Measurements from ENCODE around the gene ZNF253.

Gene ZNF253

GRCh38 chr19:19835560-19836038, 30.1 kb upstream of the ZNF253 start:
- TF ChIP-seq OSR1 (CRISPR knock-in tag; IDR thresholded peaks at IDR 0.05) (no peak), ZNF70 (CRISPR knock-in tag; IDR thresholded peaks at IDR 0.05) (no peak), ZNF565 (CRISPR knock-in tag; conservative IDR thresholded peaks at IDR 0.05; ENCODE audit: low read depth) (no peak), RARB (CRISPR knock-in tag; IDR thresholded peaks at IDR 0.05) (no peak), ZC3H10 (CRISPR knock-in tag; IDR thresholded peaks at IDR 0.05) (no peak), CSDC2 (CRISPR knock-in tag; IDR thresholded peaks at IDR 0.05) (no peak), CSRNP3 (CRISPR knock-in tag; IDR thresholded peaks at IDR 0.05) (no peak)
- no peak for ATAC-seq

GRCh38 chr19:19847781-19848180, 17.9 kb upstream of the ZNF253 start:
- no peak for ATAC-seq

More at GRCh38 chr19:19847781-19848180, 17.9 kb upstream of the ZNF253 start:
- TF ChIP-seq CSDC2 (CRISPR knock-in tag; IDR thresholded peaks at IDR 0.05) (no peak), ZC3H10 (CRISPR knock-in tag; IDR thresholded peaks at IDR 0.05) (no peak), RARB (CRISPR knock-in tag; IDR thresholded peaks at IDR 0.05) (no peak), ISL1 (CRISPR knock-in tag; IDR thresholded peaks at IDR 0.05) (no peak), CREB5 (CRISPR knock-in tag; IDR thresholded peaks at IDR 0.05; ENCODE audit: low read depth) (no peak), TSHZ2 (CRISPR knock-in tag; IDR thresholded peaks at IDR 0.05) (no peak), ARNTL (CRISPR knock-in tag; IDR thresholded peaks at IDR 0.05; ENCODE audit: borderline replicate concordance, low read depth) (no peak), BACH2 (CRISPR knock-in tag; IDR thresholded peaks at IDR 0.05; ENCODE audit: borderline replicate concordance) (no peak), ZNF565 (CRISPR knock-in tag; conservative IDR thresholded peaks at IDR 0.05; ENCODE audit: low read depth) (no peak), CSRNP3 (CRISPR knock-in tag; IDR thresholded peaks at IDR 0.05) (no peak), GLIS3 (CRISPR knock-in tag; IDR thresholded peaks at IDR 0.05) (no peak), PATZ1 (CRISPR knock-in tag; IDR thresholded peaks at IDR 0.05; ENCODE audit: borderline replicate concordance) (no peak), PPARA (CRISPR knock-in tag; IDR thresholded peaks at IDR 0.05; ENCODE audit: borderline replicate concordance) (no peak), TCF4 (CRISPR knock-in tag; IDR thresholded peaks at IDR 0.05; ENCODE audit: borderline replicate concordance) (no peak), ZNF70 (CRISPR knock-in tag; IDR thresholded peaks at IDR 0.05) (no peak), SNAI2 (CRISPR knock-in tag; IDR thresholded peaks at IDR 0.05) (no peak), ZNF8 (CRISPR knock-in tag; IDR thresholded peaks at IDR 0.05) (no peak)

Data from SK-N-SH treated with all-trans-retinoic acid at 6 μM for 48 hours (cell line).